GM18511 (cell line): ENCODE measurements around the gene PFKFB4.
"Not testable (repeated sequence)": the region's sequence is repeated elsewhere in the genome, so short reads cannot be mapped to it uniquely, and the experiment has no call there.

Source experiments
- ATAC-seq: cut with Tn5 transposase; IDR thresholded peaks from one replicate; pipeline ENCODE4 v1.9.1; 2021; ENCODE audit warnings: mild to moderate bottlenecking, moderate library complexity; ENCODE audit not compliant: unreplicated experiment

Gene PFKFB4

DNA sequence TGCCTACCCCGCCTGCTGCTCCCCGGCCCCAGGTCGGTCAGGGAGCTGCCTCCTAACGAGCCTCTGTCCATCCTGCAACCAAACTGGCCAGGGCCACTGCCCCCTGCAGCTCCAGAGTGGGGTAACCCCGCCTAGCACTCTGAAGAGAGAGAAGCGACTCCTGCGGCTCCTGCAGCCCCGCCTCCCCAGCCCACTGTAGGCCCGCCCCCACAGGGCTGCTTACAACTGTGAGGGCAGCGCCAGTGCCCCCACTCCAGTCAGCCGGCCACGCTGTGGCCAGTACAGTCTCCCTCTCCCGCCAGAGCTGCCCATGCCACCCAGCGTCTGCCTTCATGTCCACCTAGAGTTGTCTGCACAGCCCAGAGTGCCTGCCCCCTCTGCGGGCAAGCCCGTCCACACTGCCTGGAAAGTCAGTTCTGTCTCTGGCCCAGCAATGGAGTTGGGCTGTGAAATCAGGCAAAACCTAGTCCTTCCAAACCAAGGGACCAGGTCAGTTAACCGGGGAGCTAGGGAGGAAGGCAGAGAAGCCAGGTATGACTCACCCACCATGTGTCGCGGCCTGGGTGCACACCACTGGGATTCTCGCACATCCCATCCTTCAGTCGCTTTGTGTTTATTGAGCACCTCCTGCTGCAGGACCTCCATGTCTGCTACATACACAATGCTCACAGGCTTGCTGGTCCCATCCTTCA lies 4.6 kb upstream of the PFKFB4 start:
- no peak for ATAC-seq

GRCh38 chr3:48560648-48561018 lies 4.0 kb upstream of the PFKFB4 start:
- ATAC-seq = no peak

DNA sequence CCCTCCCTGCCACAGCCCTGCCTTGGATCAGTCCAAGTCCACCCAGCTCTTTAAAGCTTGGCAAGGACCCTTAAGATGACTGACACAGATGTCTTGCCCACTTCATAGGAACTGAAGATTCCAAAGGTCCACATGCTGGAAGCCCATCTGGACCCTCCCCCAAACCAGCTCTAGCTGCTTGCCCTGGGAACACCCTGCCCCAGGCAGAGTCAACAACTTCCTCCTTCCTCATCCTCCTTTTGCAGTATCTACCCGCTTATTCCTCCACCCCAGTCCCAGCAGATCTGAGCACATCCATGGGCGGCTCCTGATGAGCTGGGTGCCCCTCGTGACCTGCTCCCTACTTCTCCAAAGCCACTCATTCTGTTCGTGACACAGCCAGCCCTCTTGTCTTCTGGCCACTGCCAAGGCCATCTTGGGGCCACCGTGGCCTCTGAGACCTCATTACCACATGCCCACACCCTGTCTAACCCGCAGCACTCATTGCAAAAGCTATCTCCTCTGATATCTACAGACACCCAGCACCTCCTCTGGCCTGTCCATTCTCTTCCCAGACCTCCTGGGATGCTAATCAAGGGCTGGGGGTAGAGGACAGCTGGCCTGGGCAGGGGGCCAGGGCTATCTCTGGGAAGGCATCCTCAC lies 2.0 kb upstream of the PFKFB4 start:
- ATAC-seq = no peak

DNA sequence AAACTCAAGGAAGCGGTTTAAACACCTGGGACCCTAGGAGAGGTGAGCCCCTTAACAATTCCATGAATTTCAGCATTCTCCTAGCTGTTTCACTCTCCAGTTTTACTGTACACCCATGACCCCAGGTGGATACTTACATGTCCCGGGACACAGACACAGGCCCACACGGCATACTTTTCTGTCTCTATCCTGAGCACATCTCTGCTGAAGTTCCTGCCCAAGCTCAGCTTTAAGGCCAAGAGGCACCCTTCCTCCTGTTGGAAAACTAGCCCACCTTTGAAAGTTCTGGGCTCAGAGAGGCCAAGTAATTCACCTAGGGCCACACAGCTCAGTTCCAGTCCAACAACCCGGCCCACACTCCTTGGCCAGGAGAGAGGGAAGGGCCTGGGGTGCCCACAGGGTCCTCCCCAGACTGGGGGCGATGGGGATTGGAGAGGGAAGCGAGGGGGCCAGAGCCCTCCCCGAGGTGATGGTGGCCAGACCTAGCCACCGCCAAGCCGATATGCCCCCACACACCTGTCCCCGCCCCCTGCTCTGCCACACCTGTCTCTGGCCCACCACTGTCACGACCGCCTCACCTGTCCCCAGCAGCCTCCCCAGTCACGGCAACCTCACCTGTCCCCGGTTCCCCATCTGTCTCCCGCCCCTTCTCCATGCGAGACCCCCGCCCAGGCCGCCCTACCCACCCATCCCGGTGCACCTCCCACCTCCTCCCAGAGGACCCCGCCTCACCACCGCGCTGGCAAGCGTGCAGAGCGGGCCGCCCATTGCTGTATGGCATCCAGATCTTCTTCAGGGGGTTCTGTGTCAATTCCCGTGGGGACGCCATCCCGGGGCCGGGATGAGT lies 431 bp downstream of the PFKFB4 start:
- ATAC-seq = no peak

DNA sequence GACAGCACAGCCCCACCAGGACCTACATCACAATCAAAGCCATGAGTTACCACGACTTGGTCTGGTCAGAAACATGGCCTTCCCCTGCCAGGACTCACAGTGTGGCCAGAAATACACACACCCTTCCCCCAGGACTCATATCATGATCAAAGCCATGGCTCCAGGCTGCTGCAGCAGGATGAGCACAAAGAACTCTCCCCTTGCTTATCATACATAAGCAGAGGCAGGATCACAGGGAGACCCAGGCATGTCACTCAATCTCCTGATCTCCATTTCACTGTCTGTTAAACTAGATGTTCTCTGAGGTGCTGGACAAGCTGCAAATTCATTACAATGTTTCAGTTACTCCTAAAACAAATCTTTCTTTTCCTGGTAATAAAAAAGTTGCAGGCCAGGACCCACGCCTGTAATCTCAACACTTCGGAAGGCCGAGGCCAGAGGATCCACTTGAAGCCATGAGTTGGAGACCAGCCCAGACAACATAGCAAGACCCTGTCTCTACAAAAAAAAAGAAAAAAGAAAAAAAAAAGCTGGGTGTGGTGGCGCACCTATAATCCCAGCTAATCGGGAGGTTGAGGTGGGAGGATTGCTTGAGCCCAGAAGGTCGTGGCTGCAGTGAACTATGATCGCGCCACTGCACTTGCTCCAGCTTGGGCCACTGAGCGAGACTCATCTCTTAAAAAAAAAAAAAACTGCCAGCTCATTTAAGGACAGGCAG lies 1.2 kb downstream of the PFKFB4 start:
- no peak for ATAC-seq

DNA sequence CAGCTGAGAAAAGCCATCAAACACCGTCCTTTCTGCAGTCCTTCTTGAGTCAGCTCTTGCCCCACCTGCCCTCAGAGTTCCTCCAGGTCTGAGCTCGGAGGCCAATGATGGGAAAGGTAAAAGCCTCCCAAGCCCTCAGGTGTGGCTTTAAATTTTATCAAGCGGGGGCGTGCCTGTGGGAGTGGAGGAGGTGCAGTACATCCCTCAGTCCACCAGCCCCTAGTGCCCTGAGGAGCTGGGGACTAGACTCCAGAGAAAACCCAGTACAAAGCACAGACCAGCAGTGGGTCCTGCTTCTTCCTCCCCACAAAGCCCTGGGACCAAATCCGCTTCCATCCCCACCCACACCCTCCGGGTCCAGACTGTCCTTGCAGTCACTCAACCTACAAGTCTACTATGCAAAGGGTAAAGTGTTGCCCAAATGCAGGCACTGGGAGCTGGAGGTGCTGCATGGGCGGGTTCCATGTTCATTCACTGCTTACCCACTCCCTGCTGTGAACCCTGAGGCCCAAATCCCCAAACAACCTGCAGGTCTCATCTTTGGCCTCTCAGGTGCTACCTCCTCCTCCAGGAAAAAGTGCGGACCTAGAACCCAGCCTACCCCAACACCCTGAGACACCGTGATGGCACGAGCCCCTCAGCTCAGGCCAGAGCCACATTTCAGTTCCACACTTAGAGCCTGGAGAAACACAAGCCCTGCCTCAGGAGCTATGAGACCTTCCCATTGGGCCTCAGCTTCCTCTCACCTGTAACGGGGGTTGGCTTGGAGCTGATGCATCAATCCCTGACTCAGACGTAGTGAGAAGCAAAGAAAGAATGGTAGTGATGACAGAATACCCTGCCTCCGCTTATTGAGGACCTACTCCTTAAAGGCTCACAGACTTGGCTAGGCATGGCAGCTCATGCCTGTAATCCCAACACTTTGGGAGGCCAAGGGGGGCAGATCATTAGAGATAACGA lies 2.4 kb downstream of the PFKFB4 start:
- no peak for ATAC-seq

GRCh38 chr3:48553361-48553760 lies 3.2 kb downstream of the PFKFB4 start:
- ATAC-seq = no peak

GRCh38 chr3:48552111-48552951 lies 4.3 kb downstream of the PFKFB4 start:
- no peak for ATAC-seq

DNA sequence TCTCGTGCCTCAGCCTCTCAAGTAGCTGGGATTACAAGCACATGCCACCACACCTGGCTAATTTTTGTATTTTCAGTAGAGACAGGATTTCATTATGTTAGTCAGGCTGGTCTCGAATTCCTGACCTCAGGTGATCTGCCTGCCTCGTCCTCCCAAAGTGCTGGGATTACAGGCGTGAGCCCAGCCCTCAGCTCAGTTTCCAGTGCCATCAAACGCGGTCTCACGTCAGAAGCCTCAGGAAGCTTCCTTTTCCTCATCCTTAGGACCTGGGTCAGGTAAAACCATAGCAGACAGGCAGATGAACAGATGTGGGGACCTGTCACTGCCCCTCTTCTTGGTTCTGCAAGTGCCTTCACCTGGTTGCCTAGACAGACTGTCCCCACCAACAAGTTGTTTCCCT lies 5.0 kb downstream of the PFKFB4 start:
- not testable (repeated sequence) for ATAC-seq

DNA sequence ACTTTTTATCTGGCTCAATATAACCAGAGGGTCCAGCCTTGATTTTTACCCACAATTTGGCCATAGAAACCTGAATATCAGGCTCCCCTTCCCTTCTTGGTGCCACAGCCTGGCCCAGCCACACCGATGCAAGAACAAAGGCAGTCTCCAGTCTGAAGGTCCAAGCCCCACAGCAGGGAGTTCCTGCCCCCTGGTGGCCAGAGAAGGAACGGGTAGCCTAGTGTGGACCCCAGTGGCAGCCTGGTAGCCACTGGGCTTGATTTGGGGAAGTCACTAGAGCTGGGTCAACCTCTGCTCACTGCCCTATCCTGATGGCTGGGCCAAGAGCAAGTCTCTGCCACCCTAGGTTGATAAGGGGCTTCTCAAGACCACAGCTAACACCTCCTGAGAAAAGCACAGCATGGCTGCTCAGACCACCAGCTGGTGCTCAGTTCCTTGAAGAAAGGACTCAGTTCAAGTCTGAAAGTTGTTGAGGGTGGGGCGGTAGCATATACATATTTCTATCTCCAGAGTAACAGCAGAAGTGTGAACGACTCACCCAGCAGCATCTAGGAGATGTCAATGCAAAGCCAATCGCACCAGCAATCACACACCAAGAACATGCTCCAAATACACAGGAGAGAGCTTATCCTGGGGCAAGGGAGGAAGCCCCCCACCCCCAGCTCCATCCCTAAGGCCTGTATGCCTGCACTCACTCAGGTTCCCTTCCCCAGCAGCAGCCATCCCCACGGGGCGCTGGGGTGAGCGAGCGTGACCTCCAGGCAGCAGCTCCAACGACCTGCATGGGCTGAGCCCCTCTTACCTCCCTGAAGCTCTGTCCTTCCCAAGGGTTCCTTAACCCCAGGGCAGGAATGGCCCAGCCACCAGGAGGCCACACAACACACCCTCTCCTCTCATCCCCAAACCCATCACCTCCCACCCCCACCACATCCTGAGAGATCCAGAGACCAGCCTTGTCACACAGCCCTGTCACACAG lies 7.6 kb downstream of the PFKFB4 start:
- ATAC-seq = no peak

- ATAC-seq = no peak
These were observed 8.5 kb downstream of the PFKFB4 start for GRCh38 chr3:48548126-48548525.

- no peak for ATAC-seq
These were observed 10.3 kb downstream of the PFKFB4 start for GRCh38 chr3:48546203-48546829.

DNA sequence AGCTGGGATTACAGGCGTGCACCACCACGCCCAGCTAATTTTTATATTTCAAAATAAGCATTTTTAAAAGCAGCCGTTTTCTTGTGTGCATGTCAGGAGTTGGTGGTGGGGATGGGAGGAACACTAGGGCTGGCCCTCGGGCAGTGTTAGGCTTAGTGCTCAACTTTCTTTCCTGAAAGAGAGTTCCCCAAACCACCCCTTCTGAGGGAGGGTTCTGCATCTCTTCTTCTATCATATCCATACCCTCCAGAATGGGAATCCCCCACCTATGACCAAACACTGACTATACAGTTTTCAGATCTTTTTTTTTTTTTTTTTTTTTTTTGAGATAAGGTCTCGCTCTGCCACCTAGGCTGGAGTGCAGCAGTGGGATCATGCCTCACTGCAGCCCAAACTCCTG lies 12.5 kb downstream of the PFKFB4 start:
- ATAC-seq = no peak

DNA sequence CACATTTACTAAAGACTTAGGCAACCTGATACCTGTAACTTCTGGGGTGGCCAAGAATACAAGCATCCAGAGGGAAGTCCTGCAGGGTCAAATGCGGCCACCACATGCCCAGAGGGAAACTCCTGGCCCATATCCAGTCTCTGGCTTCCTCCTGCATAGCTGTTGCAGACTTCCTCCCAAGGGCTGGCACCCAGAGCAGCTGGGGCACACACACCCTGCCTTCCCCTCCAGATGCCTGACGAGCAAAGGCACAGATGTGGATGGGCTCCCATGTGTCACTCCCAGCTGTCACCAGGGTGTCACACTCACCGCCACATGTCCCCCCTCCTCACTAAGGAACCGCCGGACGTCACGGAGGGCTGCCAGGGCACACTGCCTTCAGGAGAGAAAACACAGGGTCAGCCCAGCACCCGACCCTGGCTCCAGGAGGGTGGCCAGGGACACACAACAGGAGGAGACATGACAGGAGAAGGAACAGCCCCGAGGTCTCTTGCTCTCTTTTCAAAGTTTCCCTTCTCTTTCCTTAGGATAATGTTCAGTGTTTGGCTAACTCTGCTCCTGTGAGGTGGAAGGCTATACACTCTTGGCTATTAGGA lies 13.2 kb downstream of the PFKFB4 start:
- no peak for ATAC-seq

DNA sequence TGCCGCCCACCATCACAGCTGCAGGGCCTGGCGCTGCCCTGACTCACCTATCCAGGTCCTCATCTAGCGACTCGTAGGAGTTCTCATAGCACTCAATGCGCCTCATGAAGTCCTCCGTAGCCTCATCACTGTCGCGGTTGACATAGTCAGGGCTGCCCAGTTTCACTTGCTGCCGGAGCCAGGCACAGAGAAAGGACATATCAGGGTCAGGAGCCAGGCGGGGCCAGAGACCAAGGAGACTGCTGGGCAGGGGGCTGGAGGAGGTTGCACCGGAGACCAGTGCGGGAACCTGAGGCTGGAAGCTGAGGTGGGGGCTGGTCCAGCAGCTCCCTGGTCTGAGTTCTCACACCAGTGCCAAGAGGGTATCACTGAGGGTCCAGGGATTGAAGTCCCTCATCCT lies 18.2 kb downstream of the PFKFB4 start:
- ATAC-seq = no peak

DNA sequence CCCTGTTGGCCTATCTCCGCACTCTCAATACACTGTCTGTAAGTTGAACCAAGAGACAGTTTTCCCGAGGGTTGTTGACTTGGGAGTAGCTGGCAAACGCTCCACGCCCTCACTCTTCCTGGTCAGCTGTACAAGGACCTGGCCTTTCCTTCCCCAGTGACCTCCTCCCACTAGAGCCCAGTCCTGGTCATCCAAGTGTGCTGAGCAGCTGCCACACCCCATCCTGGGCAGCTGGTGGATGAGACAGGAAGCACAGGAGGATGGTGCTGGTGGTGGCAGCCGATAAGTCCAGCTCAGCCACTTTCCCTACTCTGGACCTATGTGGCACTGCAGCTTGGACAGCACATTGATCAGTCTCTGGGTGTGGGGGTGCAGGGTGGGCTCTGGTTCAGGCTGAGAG lies 19.8 kb downstream of the PFKFB4 start:
- ATAC-seq = no peak

- no peak for ATAC-seq
These were observed 20.5 kb downstream of the PFKFB4 start for GRCh38 chr3:48536116-48536515.
